Rectal smooth muscle tissue (tissue), 1 donor: ENCODE results near the gene RAD50.
"Not testable (repeated sequence)": the region's sequence is repeated elsewhere in the genome, so short reads cannot be mapped to it uniquely, and the experiment has no call there.

Experiments used
- H3K27ac ChIP-seq: one replicate; pipeline ENCODE4 v1.7.0; 2013; ENCODE audit warnings: low read depth, low read length, inconsistent platforms
- H3K27me3 ChIP-seq: one replicate; pipeline ENCODE4 v1.7.0; 2013; ENCODE audit warnings: low read length; ENCODE audit not compliant: control insufficient read depth, insufficient read depth
- H3K36me3 ChIP-seq: one replicate; pipeline ENCODE4 v1.7.0; 2013; ENCODE audit warnings: low read length; ENCODE audit not compliant: control insufficient read depth, insufficient read depth
- H3K4me1 ChIP-seq: one replicate; pipeline ENCODE4 v1.7.0; 2013; ENCODE audit warnings: low read length; ENCODE audit not compliant: control insufficient read depth, insufficient read depth
- H3K4me3 ChIP-seq: one replicate; pipeline ENCODE4 v1.7.0; 2013; ENCODE audit warnings: low read length
- H3K9ac ChIP-seq: one replicate; pipeline ENCODE4 v1.7.0; 2013; ENCODE audit warnings: low read length

RAD50 gene

DNA sequence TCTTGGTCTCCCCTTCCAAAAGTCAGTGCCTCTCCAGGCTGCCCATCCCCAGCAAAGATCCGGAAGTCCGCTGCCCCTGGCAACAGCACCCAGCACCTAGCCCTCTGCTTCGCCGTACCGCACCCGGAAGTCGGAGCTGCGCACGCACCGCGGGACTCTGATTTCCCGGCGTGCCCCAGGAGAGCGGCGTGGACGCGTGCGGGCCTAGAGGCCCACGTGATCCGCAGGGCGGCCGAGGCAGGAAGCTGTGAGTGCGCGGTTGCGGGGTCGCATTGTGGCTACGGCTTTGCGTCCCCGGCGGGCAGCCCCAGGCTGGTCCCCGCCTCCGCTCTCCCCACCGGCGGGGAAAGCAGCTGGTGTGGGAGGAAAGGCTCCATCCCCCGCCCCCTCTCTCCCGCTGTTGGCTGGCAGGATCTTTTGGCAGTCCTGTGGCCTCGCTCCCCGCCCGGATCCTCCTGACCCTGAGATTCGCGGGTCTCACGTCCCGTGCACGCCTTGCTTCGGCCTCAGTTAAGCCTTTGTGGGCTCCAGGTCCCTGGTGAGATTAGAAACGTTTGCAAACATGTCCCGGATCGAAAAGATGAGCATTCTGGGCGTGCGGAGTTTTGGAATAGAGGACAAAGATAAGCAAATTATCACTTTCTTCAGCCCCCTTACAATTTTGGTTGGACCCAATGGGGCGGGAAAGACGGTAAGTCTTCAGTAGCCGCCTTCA, at the start of gene RAD50:
RAD50 (plus strand) TSS at position 215 of the 715 bp plus-strand sequence; CDS start at position 563, 348 bp downstream.
- Histone ChIP-seq H3K36me3 (peaks cover 5% of the 10 kb centered on the region), H3K4me3 (peak within 1 kb of the TSS; percentile 84), H3K27me3 (no peaks in the 10 kb centered on the region), H3K4me1 (peaks cover 4% of the 10 kb centered on the region), H3K9ac (peak within 1 kb of the TSS; percentile 84), H3K27ac (peak within 1 kb of the TSS; percentile 88)

DNA sequence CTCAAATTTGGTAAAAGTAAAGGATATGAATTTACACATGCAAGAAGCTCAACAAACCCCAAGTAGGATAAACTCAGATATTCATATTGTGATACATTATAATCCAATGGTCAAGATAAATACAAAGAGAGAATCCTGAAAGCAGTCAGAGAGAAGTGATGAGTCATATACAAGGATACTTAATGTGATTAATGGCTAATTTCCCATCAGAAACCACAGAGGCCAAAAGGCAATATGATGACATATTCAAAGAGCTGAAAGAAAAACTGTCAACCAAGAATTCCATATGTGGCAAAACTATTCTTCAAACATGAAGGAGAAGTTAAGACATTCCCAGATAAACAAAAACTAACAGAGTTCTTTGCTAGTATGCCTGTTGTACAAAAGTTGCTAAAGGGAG, 46.7 kb upstream of the RAD50 start:
- Histone ChIP-seq H3K4me3 (no peak overlapping the region), H3K27me3 (no peaks in the 10 kb centered on the region), H3K9ac (no peak overlapping the region), H3K36me3 (no peaks in the 10 kb centered on the region), H3K4me1 (peaks cover 5% of the 10 kb centered on the region), H3K27ac (no peak overlapping the region)

DNA sequence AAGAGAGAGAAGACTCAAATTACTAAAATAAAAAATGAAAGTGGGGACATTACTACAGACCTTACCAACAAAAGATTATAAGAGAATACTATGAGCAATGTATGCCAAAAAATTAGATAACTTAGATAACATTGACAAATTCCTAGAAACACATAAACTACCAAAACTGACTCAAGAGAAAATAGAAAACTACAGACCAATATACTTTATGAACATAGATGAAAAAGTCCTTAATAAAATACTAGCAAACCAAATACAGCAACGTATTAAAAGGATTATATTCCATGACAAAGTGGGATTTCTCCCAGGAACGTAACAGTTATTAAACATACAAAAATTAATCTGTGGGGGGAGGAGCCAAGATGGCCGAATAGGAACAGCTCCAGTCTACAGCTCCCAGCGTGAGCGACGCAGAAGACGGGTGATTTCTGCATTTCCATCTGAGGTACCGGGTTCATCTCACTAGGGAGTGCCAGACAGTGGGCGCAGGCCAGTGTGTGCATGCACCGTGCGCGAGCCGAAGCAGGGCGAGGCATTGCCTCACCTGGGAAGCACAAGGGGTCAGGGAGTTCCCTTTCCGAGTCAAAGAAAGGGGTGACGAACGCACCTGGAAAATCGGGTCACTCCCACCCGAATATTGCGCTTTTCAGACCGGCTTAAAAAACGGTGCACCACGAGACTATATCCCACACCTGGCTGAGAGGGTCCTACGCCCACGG, 43.0 kb upstream of the RAD50 start:
- H3K9ac ChIP-seq, H3K36me3 ChIP-seq, H3K27ac ChIP-seq, H3K4me1 ChIP-seq, H3K27me3 ChIP-seq, H3K4me3 ChIP-seq: not testable (repeated sequence)

DNA sequence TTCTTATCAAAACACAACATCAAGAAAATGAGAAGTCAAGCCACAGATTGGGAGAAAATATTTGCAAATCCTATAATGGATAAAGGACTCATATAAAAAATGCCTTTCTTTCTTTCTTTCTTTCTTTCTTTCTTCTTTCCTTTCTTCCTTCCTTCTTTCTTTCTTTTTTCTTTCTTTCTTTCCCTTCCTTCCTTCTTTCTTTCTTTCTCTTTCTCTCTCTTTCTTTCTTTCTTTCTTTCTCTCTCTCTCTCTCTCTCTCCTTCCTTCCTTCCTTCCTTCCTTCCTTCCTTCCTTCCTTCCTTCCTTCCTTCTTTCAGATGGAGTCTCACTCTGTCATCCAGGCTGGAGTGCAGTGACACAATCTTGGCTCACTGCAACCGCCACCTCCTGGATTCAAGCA, 34.7 kb upstream of the RAD50 start:
- H3K36me3 ChIP-seq, H3K27ac ChIP-seq, H3K4me1 ChIP-seq, H3K27me3 ChIP-seq, H3K4me3 ChIP-seq, H3K9ac ChIP-seq: not testable (repeated sequence)

DNA sequence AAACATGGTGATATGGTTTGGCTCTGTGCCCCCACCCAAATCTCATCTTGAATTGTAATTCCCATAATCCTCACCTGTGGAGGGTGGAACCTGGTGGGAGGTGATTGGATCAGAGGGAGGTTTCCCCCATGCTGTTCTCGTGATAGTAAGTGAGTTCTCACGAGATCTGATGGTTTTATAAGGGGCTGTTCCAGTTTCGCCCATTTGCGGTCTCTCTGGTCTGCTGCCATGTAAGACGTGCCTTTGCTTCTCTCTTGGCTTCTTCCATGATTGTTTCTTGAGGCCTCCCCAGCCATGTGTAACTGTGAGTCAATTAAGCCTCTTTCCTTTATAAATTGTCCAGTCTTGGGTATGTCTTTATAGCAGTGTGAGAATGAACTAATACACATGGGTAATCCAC, 31.9 kb upstream of the RAD50 start:
- H3K4me1 ChIP-seq, H3K27me3 ChIP-seq, H3K4me3 ChIP-seq, H3K27ac ChIP-seq, H3K36me3 ChIP-seq, H3K9ac ChIP-seq: not testable (repeated sequence)

DNA sequence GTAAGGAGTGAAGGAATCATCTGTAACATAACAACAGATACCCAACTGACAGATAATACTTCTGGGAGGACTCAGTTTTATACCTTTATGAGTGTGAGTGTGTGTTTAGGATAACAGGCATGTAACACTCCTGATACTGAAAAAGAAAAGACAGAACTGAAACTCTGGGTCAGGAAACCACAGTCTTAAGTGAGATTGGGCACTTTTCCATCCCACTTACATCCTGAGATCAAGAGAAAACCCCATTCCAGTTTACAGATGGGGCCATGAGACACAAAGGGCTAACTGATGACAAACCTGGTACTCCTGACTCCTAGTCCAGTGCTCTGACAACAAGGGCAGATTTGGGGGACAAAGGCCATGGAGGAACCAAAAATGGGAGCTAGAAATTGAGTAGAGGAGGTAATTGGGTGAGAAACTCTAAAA, 31.5 kb upstream of the RAD50 start:
- H3K4me3 ChIP-seq, result no peak overlapping the region
- no peaks in the 10 kb centered on the region for H3K27me3 ChIP-seq
- no peaks in the 10 kb centered on the region for H3K4me1 ChIP-seq
- H3K36me3 ChIP-seq, result no peaks in the 10 kb centered on the region
- no peak overlapping the region for H3K27ac ChIP-seq
- no peak overlapping the region for H3K9ac ChIP-seq

DNA sequence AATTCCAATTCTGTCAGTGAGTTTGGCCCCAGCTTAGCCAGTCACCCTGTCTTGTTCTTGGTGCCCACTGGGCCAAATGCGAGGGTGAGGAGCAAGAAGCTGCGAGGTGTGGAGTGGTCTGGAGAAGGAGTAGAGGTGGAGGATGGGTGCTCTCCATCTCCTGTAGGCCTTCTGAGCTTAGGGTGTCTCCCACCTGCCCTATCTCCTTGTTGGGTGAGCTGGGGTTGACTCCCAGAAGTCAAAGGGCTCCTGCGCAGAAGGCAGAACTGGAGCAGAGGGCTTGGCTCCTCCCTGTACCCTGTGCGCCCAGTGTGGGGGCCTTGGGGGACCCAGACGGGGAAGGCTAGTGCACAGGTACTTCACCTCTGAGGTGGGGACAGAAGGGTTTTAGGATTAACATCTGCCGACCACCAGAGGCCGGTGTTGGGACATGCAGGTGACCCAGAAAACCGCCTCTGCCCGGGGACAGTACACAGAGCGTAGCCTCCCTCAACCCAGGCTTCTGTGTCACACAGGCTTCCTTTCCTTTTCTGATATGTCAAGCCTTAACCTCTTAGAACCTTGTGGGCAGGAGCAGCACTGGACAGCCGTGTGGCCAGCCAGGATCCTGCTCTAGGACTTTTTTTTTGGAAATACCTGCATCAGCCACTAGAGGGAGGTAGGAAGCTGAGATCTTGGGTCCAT, 30.3 kb upstream of the RAD50 start:
- Histone ChIP-seq H3K4me3 (peak overlapping the region; percentile 25), H3K4me1 (no peaks in the 10 kb centered on the region), H3K27ac (no peak overlapping the region), H3K9ac (no peak overlapping the region), H3K27me3 (no peaks in the 10 kb centered on the region), H3K36me3 (no peaks in the 10 kb centered on the region)

DNA sequence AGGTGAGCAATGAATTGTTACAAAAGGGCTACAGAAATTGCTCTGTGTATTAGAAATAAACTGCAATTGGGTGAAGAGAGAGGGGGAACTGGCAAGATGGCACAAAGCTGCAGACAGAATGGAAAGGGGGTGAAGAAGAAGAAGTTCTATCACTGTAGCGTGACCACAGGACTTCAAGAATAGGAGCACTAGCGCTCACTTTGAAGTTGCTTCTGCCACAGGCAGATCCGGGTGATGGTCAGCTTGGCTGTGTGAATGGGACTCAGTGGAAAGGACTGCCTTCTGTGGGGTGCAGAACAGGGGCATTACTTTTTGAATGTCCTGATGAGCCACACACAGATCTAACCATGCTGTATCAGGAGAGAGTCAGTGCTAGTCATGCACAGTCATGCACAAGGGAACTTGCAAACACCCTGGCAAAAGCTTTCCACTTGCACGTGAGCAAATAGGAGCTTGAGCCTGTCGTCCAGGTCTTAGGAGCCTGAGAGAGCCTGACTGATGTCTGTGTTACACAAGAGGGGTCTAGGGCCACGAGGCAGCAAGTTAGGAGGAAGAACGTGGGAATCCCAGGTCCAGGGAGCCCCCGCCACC, 29.7 kb upstream of the RAD50 start:
- no peaks in the 10 kb centered on the region for H3K4me1 ChIP-seq
- no peak overlapping the region for H3K9ac ChIP-seq
- H3K27me3 ChIP-seq, result no peaks in the 10 kb centered on the region
- H3K27ac ChIP-seq, result no peak overlapping the region
- no peaks in the 10 kb centered on the region for H3K36me3 ChIP-seq
- H3K4me3 ChIP-seq, result no peak overlapping the region

DNA sequence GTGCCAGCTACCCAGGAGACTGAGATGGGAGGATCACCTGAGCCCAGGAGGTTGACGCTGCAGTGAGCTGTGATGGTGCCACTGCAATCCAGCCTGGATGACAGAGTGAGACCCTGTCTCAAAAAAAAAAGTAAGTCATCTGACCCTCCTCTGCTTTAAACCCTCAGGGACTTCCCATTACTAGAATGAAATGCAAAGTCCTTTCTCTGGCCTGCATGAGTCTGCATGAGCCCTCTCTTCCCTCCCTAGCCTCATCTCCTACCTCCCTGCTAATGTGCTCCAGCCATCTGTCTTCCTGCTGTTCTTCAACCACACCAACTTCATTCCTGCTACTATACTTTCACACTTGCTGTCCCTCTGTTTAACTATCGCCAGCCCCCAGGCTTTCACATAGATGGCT, 28.8 kb upstream of the RAD50 start:
- Histone ChIP-seq H3K36me3 (no peaks in the 10 kb centered on the region), H3K4me1 (no peaks in the 10 kb centered on the region), H3K27me3 (no peaks in the 10 kb centered on the region), H3K27ac (no peak overlapping the region), H3K4me3 (no peak overlapping the region), H3K9ac (no peak overlapping the region)

DNA sequence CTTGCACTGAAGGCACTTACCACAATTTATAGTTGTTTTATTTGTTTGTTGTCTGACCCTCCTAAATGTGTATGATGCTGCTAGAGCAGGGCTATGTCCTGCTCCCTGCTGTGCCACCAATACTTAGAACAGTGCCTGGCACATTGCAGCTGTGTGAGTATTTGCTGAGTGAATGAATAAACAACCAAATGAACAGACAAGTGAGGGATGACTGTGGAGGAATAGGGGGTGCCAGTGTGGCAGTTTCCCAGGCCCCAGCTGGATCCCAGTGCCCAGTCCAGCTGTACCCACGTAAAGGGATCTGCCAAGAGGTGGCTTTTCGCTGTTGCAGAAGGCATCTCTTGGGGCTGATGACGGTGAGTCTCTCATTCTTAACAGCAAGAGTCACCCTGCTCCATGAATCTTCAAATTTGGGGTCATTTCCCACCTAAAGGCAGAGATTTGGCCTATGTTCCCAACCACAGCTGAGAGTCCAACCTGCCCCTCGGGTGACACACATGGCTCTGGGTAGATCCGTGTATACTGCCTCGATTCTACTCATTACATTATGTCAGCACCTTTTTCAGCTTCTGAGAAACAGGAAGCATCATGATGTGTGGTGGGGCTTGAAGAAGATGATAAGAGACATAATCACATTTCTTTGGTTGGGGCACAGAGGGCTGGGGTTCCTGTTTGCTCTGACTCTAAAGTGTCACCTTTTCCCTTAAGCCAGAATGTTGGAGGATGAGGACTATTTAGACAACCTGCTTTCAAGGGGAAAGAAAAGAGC, 27.7 kb upstream of the RAD50 start:
- Histone ChIP-seq H3K4me1 (no peaks in the 10 kb centered on the region), H3K36me3 (no peaks in the 10 kb centered on the region), H3K9ac (no peak overlapping the region), H3K4me3 (no peak overlapping the region), H3K27ac (no peak overlapping the region), H3K27me3 (no peaks in the 10 kb centered on the region)

DNA sequence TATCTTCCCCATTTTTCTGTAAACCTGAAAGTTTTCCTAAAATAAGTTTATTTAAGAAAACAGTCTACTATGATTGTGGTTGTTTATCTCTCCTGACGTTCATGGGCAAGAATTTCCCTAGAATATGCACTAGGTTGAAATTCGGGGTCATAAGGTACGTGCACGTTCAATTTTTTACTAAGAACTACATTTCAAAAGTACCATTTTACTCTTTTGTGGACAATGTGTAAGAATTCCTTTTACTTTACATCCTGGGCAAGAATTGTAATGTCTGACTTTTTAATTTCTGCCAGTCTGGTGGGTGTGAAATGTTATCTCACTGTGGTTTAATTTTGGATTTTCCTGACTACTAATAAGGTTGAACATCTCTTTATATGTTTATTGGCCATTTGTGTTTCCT, 25.8 kb upstream of the RAD50 start:
- Histone ChIP-seq H3K9ac (no peak overlapping the region), H3K27ac (no peak overlapping the region), H3K4me1 (no peaks in the 10 kb centered on the region), H3K4me3 (no peak overlapping the region), H3K27me3 (no peaks in the 10 kb centered on the region), H3K36me3 (no peaks in the 10 kb centered on the region)

DNA sequence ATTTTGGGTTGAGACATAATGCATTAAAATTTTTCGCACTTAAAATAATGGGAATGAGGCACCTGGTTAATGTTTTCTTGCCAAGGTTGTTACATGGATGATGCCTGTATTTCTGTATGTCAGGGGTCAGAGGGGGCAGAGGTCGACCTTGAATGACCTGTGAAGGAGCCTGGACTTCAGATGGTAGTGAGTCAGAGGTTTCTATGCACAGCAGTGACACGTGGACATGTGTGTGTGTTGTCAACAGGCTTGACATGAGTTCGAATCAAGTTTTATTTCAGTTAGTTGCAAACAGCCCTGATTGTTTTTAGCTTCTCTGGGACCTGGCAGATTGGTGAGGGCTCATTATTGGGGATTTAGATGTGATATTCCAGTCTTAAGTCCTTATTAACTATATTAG, 17.1 kb upstream of the RAD50 start:
- H3K27me3 ChIP-seq, result no peaks in the 10 kb centered on the region
- no peaks in the 10 kb centered on the region for H3K4me1 ChIP-seq
- no peaks in the 10 kb centered on the region for H3K36me3 ChIP-seq
- H3K27ac ChIP-seq, result no peak overlapping the region
- H3K9ac ChIP-seq, result no peak overlapping the region
- no peak overlapping the region for H3K4me3 ChIP-seq
